HEK293 (cell line): Measurements from ENCODE around the gene ADO.

ENCODE experiments used
- CTCF ChIA-PET: fragments of 350-600 bp; formaldehyde crosslinking; extraction: SDS; loops from one replicate; lab custom pipeline; 2021; ENCODE audit warnings: antibody characterized with exemption; lab: Yijun Ruan, JAX
- POLR2A ChIA-PET: fragments of 300-600 bp; formaldehyde crosslinking; extraction: SDS; loops from one replicate; lab custom pipeline; 2020; ENCODE audit warnings: antibody characterized with exemption, inconsistent platforms; lab: Yijun Ruan, JAX
- H3K27ac ChIP-seq: fragments of 200-500 bp; sonication (Bioruptor generic); 2 replicates; pipeline ENCODE4 v1.5.1; 2014; ENCODE audit warnings: low read depth, low read length, control low read depth, inconsistent platforms; ENCODE audit errors: extremely low read depth
- H3K36me3 ChIP-seq, 2 experiments: fragments of 200-500 bp in 1 of 2; sonication (Bioruptor generic) in 1 of 2; 1 replicate in 1 of 2; 2 replicates in 1 of 2; pipeline ENCODE4 v1.5.1; 2014 to 2017; ENCODE audit warnings: inconsistent platforms in 2 of 2, low read length in 2 of 2; ENCODE audit not compliant: control insufficient read depth in 2 of 2, insufficient read depth in 1 of 2
- H3K4me1 ChIP-seq: fragments of 200-500 bp; sonication (Bioruptor generic); 2 replicates; pipeline ENCODE4 v1.5.1; 2014; ENCODE audit warnings: mild to moderate bottlenecking, low read length, inconsistent platforms; ENCODE audit not compliant: control insufficient read depth, insufficient read depth
- H3K4me3 ChIP-seq: 2 replicates; pipeline ENCODE4 v1.5.1; 2011; ENCODE audit warnings: low read depth, mild to moderate bottlenecking, control low read depth, low read length, moderate library complexity
- H3K9me3 ChIP-seq: fragments of 200-500 bp; sonication (Bioruptor generic); 2 replicates; pipeline ENCODE4 v1.5.1; 2014; ENCODE audit warnings: low read depth, low read length, inconsistent platforms; ENCODE audit not compliant: control insufficient read depth, insufficient read depth
- BCL11B ChIP-seq: fragments of 450-650 bp; formaldehyde crosslinking; IDR thresholded peaks from 2 replicates; pipeline ENCODE4 v1.5.1; 2016; ENCODE audit warnings: low read depth, missing biosample characterization, missing genetic modification characterization
- CTCF ChIP-seq: fragments of 450-650 bp; formaldehyde crosslinking; IDR thresholded peaks from 2 replicates; pipeline ENCODE4 v1.5.1; 2016; ENCODE audit warnings: missing biosample characterization, missing genetic modification characterization
- HOXA7 ChIP-seq: sonication (generic); formaldehyde crosslinking; IDR thresholded peaks from 2 replicates; pipeline ENCODE4 v1.8.1; 2022; ENCODE audit warnings: missing genetic modification reagents, borderline replicate concordance
- MZF1 ChIP-seq: fragments of 450-650 bp; formaldehyde crosslinking; IDR thresholded peaks from 2 replicates; pipeline ENCODE4 v1.5.1; 2017; ENCODE audit warnings: missing biosample characterization, missing genetic modification characterization, borderline replicate concordance
- PRDM10 ChIP-seq: fragments of 450-650 bp; formaldehyde crosslinking; IDR thresholded peaks from 2 replicates; pipeline ENCODE4 v1.5.1; 2016; ENCODE audit warnings: missing biosample characterization, missing genetic modification characterization
- SCRT1 ChIP-seq: fragments of 450-650 bp; formaldehyde crosslinking; IDR thresholded peaks from 2 replicates; pipeline ENCODE4 v1.5.1; 2016; ENCODE audit warnings: missing biosample characterization, missing genetic modification characterization, borderline replicate concordance
- ZBTB10 ChIP-seq: fragments of 450-650 bp; formaldehyde crosslinking; IDR thresholded peaks from 2 replicates; pipeline ENCODE4 v1.5.1; 2016; ENCODE audit warnings: missing biosample characterization, missing genetic modification characterization
- ZBTB26 ChIP-seq: fragments of 450-650 bp; formaldehyde crosslinking; optimal IDR thresholded peaks from 2 replicates; pipeline ENCODE3; 2016; ENCODE audit warnings: missing biosample characterization, mild to moderate bottlenecking, missing genetic modification characterization
- ZFHX2 ChIP-seq: fragments of 450-650 bp; formaldehyde crosslinking; conservative IDR thresholded peaks from 2 replicates; pipeline ENCODE4 v1.5.1; 2016; ENCODE audit warnings: missing biosample characterization, missing genetic modification characterization
- ZNF10 ChIP-seq: fragments of 450-650 bp; formaldehyde crosslinking; IDR thresholded peaks from 2 replicates; pipeline ENCODE4 v1.5.1; 2017; ENCODE audit warnings: missing biosample characterization, missing genetic modification characterization
- ZNF292 ChIP-seq: fragments of 450-650 bp; formaldehyde crosslinking; IDR thresholded peaks from 2 replicates; pipeline ENCODE4 v1.5.1; 2016; ENCODE audit warnings: low read depth, missing biosample characterization, missing genetic modification characterization, borderline replicate concordance
- ZNF335 ChIP-seq: fragments of 450-650 bp; formaldehyde crosslinking; conservative IDR thresholded peaks from 2 replicates; pipeline ENCODE4 v1.5.1; 2016; ENCODE audit warnings: missing biosample characterization, missing genetic modification characterization
- ZNF366 ChIP-seq: fragments of 450-650 bp; formaldehyde crosslinking; conservative IDR thresholded peaks from 2 replicates; pipeline ENCODE4 v1.5.1; 2016; ENCODE audit warnings: missing biosample characterization, missing genetic modification characterization
- ZNF394 ChIP-seq: fragments of 450-650 bp; formaldehyde crosslinking; IDR thresholded peaks from 2 replicates; pipeline ENCODE4 v1.5.1; 2016; ENCODE audit warnings: missing biosample characterization, missing genetic modification characterization, mild to moderate bottlenecking, moderate library complexity, borderline replicate concordance
- ZNF48 ChIP-seq: fragments of 450-650 bp; formaldehyde crosslinking; IDR thresholded peaks from 2 replicates; pipeline ENCODE4 v1.5.1; 2016; ENCODE audit warnings: missing biosample characterization, missing genetic modification characterization
- ZNF561 ChIP-seq: fragments of 450-650 bp; IDR thresholded peaks from 2 replicates; pipeline ENCODE4 v1.5.1; 2018; ENCODE audit warnings: missing biosample characterization, missing genetic modification characterization, borderline replicate concordance
- ZNF600 ChIP-seq: fragments of 450-650 bp; formaldehyde crosslinking; IDR thresholded peaks from 2 replicates; pipeline ENCODE4 v1.5.1; 2016; ENCODE audit warnings: missing biosample characterization, missing genetic modification characterization
- ZNF610 ChIP-seq: fragments of 450-650 bp; formaldehyde crosslinking; IDR thresholded peaks from 2 replicates; pipeline ENCODE4 v1.5.1; 2016; ENCODE audit warnings: missing biosample characterization, missing genetic modification characterization, borderline replicate concordance
- ZNF629 ChIP-seq: fragments of 450-650 bp; formaldehyde crosslinking; IDR thresholded peaks from 2 replicates; pipeline ENCODE4 v1.5.1; 2017; ENCODE audit warnings: missing biosample characterization, missing genetic modification characterization
- ZNF692 ChIP-seq: fragments of 450-650 bp; formaldehyde crosslinking; IDR thresholded peaks from 2 replicates; pipeline ENCODE4 v1.5.1; 2016; ENCODE audit warnings: missing biosample characterization, missing genetic modification characterization

ADO gene

GRCh38 chr10:62817121-62817765, 12.7 kb downstream of the ADO start (continued):
- TF ChIP-seq ZBTB10 (peak; percentile 84), ZNF292 (tag by site-specific recombination) (no peak), MZF1 (tag by site-specific recombination) (no peak), ZNF10 (tag by site-specific recombination) (peak; percentile 40; the same call in 1 of the 2 replicates), ZNF629 (tag by site-specific recombination) (peak; percentile 45)
- TF ChIP-seq, all 188 proteins: peak for 50

GRCh38 chr10:62817766-62818425, 13.4 kb downstream of the ADO start:
- ChIA-PET CTCF (interaction anchor here (0.6 to 4.1 kb wide), 16 partner anchors 9 to 320 kb away, joined by 3 to 25 read pairs (median 3); partner anchors contain the start of gene ADO), POLR2A (interaction anchor here (0.5 to 4.8 kb wide), 6 partner anchors 13 to 936 kb away, joined by 3 to 50 read pairs (median 4); partner anchors contain the start of genes ADO and NRBF2)
- peak overlapping the region; percentile 70 for H3K4me3 ChIP-seq
- H3K36me3 ChIP-seq: no peaks in the 10 kb centered on the region
- no peaks in the 10 kb centered on the region for H3K9me3 ChIP-seq
- H3K4me1 ChIP-seq: no peaks in the 10 kb centered on the region; the same call in 1 of the 2 replicates
- H3K27ac ChIP-seq: peak overlapping the region; percentile 91; the same call in 1 of the 2 replicates
- TF ChIP-seq CTCF (tag by site-specific recombination) (peak; percentile 80), ZNF561 (0 out of 2 replicates have a peak, but pooled peaks have one; percentile 61), ZNF692 (tag by site-specific recombination) (peak; percentile 85), ZNF48 (tag by site-specific recombination) (no peak), ZNF610 (peak; percentile 70; the same call in 1 of the 2 replicates), ZNF366 (tag by site-specific recombination) (no peak), ZNF335 (tag by site-specific recombination) (peak; percentile 85), ZFHX2 (tag by site-specific recombination) (peak; percentile 0; the same call in 1 of the 2 replicates), PRDM10 (tag by site-specific recombination) (0 out of 2 replicates have a peak, but pooled peaks have one; percentile 8), SCRT1 (tag by site-specific recombination) (no peak), ZBTB26 (no peak), BCL11B (tag by site-specific recombination) (0 out of 2 replicates have a peak, but pooled peaks have one; percentile 33), ZNF394 (tag by site-specific recombination) (peak; percentile 81; the same call in 1 of the 2 replicates), ZNF600 (tag by site-specific recombination) (peak; percentile 66), HOXA7 (no peak)
